Tongue (tissue), 2 donors: ENCODE measurements around the gene RGMB. TPM values are rescaled to one million over a fixed set of nuclear protein-coding genes. Genes with fewer than 3 reads are reported as not detected.

ENCODE experiments used
- DNase-seq: peaks from one replicate; pipeline ENCODE4 v3.0.0-alpha.2; 2015
- total RNA-seq: library from RNA; depleted of rRNA; stranded (reverse); fragments of >200 nt; gene quantifications from one replicate; pipeline ENCODE4 v1.2.3, GENCODE V29; 2014

The RGMB gene
- total RNA-seq, 1 donor from 2014 or later, result 61.5 TPM

DNA sequence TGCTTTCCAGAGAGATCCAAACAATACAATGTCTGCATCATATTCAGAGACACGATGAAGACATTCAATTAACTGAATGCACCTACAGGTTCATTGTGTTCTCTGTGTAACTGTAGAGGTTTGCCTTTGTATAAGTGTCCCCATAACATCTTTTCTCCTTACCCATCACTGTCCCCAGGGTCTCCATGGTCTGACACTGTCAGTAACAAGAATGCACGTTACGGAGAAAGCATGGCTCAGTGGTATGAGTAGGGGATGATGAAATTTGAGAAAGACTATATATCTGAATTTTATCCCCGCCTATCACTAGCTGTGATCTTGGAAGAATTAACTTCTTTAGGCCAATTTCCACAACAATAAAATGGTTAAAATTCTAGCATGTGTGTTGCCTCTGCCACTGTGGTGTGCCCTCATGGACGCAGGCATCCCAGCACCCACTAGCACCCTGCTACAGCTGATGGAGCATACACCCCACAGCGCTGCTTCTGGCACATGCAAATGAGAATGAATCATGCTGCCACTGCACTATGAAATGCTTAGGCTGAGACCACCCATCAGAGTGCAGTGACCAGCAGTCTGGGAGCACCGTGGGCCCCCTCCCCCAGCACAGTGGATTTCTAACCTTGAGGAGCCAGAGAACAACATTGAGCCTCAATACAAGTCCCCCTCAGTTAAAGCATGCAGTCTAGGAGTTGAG is 54.3 kb downstream of the RGMB start:
- no peak for DNase-seq

DNA sequence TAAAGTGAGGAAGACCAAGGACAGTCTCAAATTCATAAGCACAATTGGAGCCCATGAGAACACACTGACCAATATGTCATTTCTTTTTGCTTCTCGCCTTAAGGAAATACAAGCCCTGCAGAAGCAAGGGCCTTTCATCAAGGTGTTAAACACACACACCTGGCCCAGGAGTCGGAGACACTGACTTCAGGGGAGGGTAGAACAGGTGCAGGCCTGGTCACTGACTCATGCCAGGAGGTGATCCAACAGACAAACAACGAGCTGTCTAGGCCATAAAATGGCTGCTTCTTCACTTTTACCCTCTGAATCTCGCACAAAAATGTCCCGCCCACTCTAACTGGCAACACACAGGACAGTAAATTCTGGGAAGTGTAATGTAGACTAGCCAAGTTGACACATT is 62.7 kb downstream of the RGMB start:
- no peak for DNase-seq

DNA sequence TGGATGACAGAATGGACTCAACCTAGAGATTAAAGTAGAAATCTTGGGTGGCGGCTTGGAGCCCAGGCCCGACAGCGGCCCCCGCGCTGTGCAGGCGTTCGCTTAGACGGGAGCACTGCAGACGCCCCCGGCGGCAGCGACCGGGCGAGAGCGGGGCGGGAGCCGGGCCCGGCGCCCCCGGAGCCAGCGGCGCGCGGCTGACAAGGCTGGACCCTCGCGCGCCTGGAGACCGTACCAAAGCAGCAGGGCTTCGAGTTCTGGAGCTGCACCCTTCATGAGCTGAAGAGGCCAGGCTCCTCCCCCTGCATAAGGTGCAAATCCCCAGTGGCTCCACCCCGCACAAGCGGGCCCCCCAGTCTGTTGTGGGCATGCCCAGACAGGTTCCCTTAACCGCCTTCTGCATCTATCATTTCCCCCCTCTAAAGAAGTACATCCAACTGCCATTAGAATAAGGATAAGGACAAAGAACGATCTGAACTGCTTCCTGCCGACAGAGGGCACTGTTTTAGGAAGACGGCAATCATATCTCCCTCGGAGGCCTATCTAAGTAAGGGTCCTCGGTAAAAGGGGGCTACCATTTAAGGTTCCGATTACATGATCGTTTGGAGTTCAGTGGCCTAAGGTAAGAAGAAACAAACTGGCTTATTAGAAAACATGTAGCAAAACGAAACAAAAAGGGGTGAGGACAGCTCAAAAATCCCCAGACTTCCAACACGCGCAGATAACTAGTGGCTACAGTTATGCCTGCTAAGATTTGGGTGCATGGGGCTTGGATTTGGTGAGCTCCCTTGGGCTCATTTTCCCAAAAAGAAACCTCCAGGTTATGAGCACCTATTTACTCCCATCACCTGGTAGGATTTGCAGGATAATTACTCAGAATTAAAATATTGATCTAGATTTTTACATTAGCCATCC is 66.3 kb downstream of the RGMB start:
- no peak for DNase-seq

GRCh38 chr5:98840946-98841345 is 67.5 kb downstream of the RGMB start:
- DNase-seq, result no peak

DNA sequence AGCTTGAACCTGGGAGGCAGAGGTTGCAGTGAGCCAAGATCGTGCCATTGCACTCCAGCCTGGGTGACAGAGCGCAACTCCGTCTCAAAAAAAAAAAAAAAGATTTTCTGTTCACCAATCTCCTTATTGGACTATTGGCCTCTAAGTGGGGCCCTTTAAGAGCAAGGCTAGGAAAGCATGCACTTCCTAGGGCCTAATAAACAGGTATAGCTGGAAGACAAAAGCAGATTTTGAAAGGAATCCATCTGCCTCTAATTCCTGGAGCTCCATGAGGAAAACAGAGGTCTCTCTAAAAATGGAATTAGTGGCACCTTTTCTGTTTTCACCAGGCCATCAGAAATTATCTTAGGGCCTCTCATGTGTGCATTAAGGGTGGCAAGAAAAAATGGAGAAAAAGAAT is 70.0 kb downstream of the RGMB start:
- DNase-seq, result no peak

DNA sequence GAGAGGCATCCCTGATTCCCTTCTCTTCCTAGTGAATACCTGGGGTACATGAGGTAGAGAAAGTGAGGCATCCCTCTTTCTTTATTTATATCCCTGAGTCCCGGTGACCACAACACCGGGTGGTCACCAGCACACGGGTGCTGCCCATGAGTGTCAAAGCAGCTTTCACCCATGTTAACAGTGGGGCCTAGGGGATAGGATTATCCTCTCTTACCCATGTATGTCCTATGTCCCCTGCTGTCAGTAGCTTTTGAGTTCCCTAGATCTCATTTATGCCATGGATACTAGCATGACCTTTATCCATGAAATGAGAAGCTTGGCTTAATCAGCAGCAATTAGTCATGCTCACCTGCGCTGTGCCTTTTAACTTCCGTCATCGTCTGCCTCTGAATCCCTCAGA is 71.4 kb downstream of the RGMB start:
- no peak for DNase-seq

DNA sequence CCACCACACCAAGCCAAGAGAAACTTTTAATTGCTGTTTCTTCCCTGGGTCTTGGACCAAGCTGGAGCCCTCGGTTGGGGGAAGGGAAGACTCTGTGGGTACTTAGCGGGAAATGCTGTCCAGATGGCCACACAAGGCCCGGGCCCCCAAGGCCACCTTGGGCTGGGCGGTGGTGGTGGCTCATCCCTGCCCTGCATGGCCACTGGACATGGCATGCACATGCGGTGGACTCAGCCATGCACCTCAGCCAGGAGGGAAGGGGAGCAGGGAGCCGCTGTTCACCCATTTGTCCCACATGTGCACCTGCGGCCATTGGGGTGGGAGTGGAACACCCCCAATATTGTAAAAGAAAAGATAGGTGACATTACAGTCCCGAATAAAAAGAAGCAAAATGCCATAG is 72.4 kb downstream of the RGMB start:
- DNase-seq, result no peak

Other genes with a start within 250 kb of the RGMB start
- 89.0 TPM for gene CHD1, start 155.3 kb downstream of the RGMB start, total RNA-seq